ENCODE data around the gene SUPT3H. TPM values are rescaled to one million over a fixed set of nuclear protein-coding genes. Genes with fewer than 3 reads are reported as not detected.

SUPT3H gene
- total RNA-seq, 1 donor from 2014 or later = 13.3 TPM

GRCh38 chr6:45206793-45207492, 170.8 kb downstream of the SUPT3H start:
- H3K4me1 Mint-ChIP-seq (ENCODE audit: low read depth) = no peaks in the 10 kb centered on the region
- no peak overlapping the region for H3K4me3 Mint-ChIP-seq (ENCODE audit: unreplicated experiment)
- no peaks in the 10 kb centered on the region for H3K27me3 Mint-ChIP-seq (ENCODE audit: low read depth)
- peaks cover 21% of the 10 kb centered on the region for H3K36me3 Mint-ChIP-seq (ENCODE audit: low read depth)
- peaks cover 26% of the 10 kb centered on the region for H3K9me3 Mint-ChIP-seq (ENCODE audit: low read depth)
- no peak overlapping the region for H3K27ac Mint-ChIP-seq (ENCODE audit: unreplicated experiment)
- no peak for DNase-seq (ENCODE audit: low spot score)
- TF ChIP-seq CTCF (IDR thresholded peaks at IDR 0.05) = no peak

GRCh38 chr6:45201484-45201883, 176.2 kb downstream of the SUPT3H start:
- no peak for DNase-seq (ENCODE audit: low spot score)
- Mint-ChIP-seq H3K9me3 (ENCODE audit: low read depth) (peaks cover under 1% of the 10 kb centered on the region), H3K27ac (ENCODE audit: unreplicated experiment) (no peak overlapping the region), H3K4me3 (ENCODE audit: unreplicated experiment) (no peak overlapping the region), H3K27me3 (ENCODE audit: low read depth) (no peaks in the 10 kb centered on the region), H3K36me3 (ENCODE audit: low read depth) (no peaks in the 10 kb centered on the region), H3K4me1 (ENCODE audit: low read depth) (peaks cover 4% of the 10 kb centered on the region)
- no peak for TF ChIP-seq CTCF (IDR thresholded peaks at IDR 0.05)

GRCh38 chr6:45200510-45200909, 177.2 kb downstream of the SUPT3H start:
- no peak for TF ChIP-seq CTCF (IDR thresholded peaks at IDR 0.05)
- no peak overlapping the region for H3K4me3 Mint-ChIP-seq (ENCODE audit: unreplicated experiment)
- no peak for DNase-seq (ENCODE audit: low spot score)
- no peaks in the 10 kb centered on the region for H3K9me3 Mint-ChIP-seq (ENCODE audit: low read depth)
- no peaks in the 10 kb centered on the region for H3K27me3 Mint-ChIP-seq (ENCODE audit: low read depth)
- H3K27ac Mint-ChIP-seq (ENCODE audit: unreplicated experiment) = no peak overlapping the region
- no peaks in the 10 kb centered on the region for H3K36me3 Mint-ChIP-seq (ENCODE audit: low read depth)
- H3K4me1 Mint-ChIP-seq (ENCODE audit: low read depth) = peaks cover 4% of the 10 kb centered on the region

- H3K27ac Mint-ChIP-seq (ENCODE audit: unreplicated experiment) = no peak overlapping the region
- no peak for TF ChIP-seq CTCF (IDR thresholded peaks at IDR 0.05)
- no peaks in the 10 kb centered on the region for H3K27me3 Mint-ChIP-seq (ENCODE audit: low read depth)
- no peaks in the 10 kb centered on the region for H3K36me3 Mint-ChIP-seq (ENCODE audit: low read depth)
- H3K4me1 Mint-ChIP-seq (ENCODE audit: low read depth) = peaks cover 4% of the 10 kb centered on the region
- no peaks in the 10 kb centered on the region for H3K9me3 Mint-ChIP-seq (ENCODE audit: low read depth)
- no peak overlapping the region for H3K4me3 Mint-ChIP-seq (ENCODE audit: unreplicated experiment)
- DNase-seq (ENCODE audit: low spot score) = no peak
These were observed 178.2 kb downstream of the SUPT3H start for GRCh38 chr6:45199554-45199953.

GRCh38 chr6:45196121-45196520, 181.6 kb downstream of the SUPT3H start:
- H3K4me3 Mint-ChIP-seq (ENCODE audit: unreplicated experiment) = no peak overlapping the region
- DNase-seq (ENCODE audit: low spot score) = no peak
- H3K9me3 Mint-ChIP-seq (ENCODE audit: low read depth) = no peaks in the 10 kb centered on the region
- H3K27me3 Mint-ChIP-seq (ENCODE audit: low read depth) = no peaks in the 10 kb centered on the region
- no peaks in the 10 kb centered on the region for H3K36me3 Mint-ChIP-seq (ENCODE audit: low read depth)
- no peak for TF ChIP-seq CTCF (IDR thresholded peaks at IDR 0.05)
- H3K27ac Mint-ChIP-seq (ENCODE audit: unreplicated experiment) = no peak overlapping the region
- peaks cover 4% of the 10 kb centered on the region for H3K4me1 Mint-ChIP-seq (ENCODE audit: low read depth)

Data from chondrocyte (in vitro differentiated cells).